Sigmoid colon (tissue), 7 donors: ENCODE measurements around the gene ABI3BP. TPM values are rescaled to one million over a fixed set of nuclear protein-coding genes. Genes with fewer than 3 reads are reported as not detected.

Experiments
- DNase-seq: peaks from one replicate; pipeline ENCODE4 v3.0.0-alpha.2; 2019
- H3K27ac ChIP-seq, 4 donors: fragments of 200-600 bp; sonication (generic); one replicate each; pipeline ENCODE4 v1.5.1; 2016 to 2019; ENCODE audit warnings: mild to moderate bottlenecking in 1 of 4
- H3K27me3 ChIP-seq, 3 donors: fragments of 200-600 bp; sonication (generic); one replicate each; pipeline ENCODE4 v1.5.1; 2019; ENCODE audit warnings: mild to moderate bottlenecking in 1 of 3
- H3K36me3 ChIP-seq, 4 donors: fragments of 200-600 bp; sonication (generic); one replicate each; pipeline ENCODE4 v1.5.1; 2016 to 2019
- H3K4me1 ChIP-seq, 4 donors: fragments of 200-600 bp; sonication (generic); one replicate each; pipeline ENCODE4 v1.5.1; 2017 to 2019
- H3K4me3 ChIP-seq, 4 donors: fragments of 200-600 bp; sonication (generic); one replicate each; pipeline ENCODE4 v1.5.1; 2017 to 2019; ENCODE audit warnings: mild to moderate bottlenecking in 2 of 4, moderate library complexity in 1 of 4
- H3K9me3 ChIP-seq, 4 donors: fragments of 200-600 bp in 3 of 4; sonication (generic) in 3 of 4; one replicate each; pipeline versions ENCODE4 v1.5.1 to v1.6.1; 2013 to 2019
- CTCF ChIP-seq, 4 experiments: fragments of 450-650 bp in 3 of 4; fragments of 200-600 bp in 1 of 4; IDR thresholded peaks; one replicate each; pipeline ENCODE4 v1.5.1; 2016 to 2019; ENCODE audit warnings: antibody characterized with exemption in 4 of 4, mild to moderate bottlenecking in 3 of 4, moderate library complexity in 2 of 4
- EP300 ChIP-seq, 4 donors: sonication (generic); formaldehyde crosslinking; IDR thresholded peaks; one replicate each; pipeline ENCODE4 v1.6.1; 2017; ENCODE audit warnings: antibody characterized with exemption in 4 of 4
- POLR2A ChIP-seq, 2 donors: fragments of 450-650 bp; IDR thresholded peaks; one replicate each; pipeline ENCODE4 v1.6.1; 2016; ENCODE audit warnings: antibody characterized with exemption in 2 of 2, mild to moderate bottlenecking in 2 of 2, moderate library complexity in 2 of 2
- POLR2AphosphoS5 ChIP-seq, 4 donors: sonication (generic); formaldehyde crosslinking; IDR thresholded peaks; one replicate each; pipeline ENCODE4 v1.6.1; 2017; ENCODE audit warnings: antibody characterized with exemption in 4 of 4
- WGBS, 2 donors: extraction: QIAGEN DNeasy Blood & Tissue Kit; methylation state at CpG; one replicate each; pipeline ENCODE4 v1.1.7; 2013; 5-methylcytosine and 5-hydroxymethylcytosine counted together
- intact Hi-C: fragments of 100-400 bp; cut with DNase I; formaldehyde crosslinking; loops from one replicate; pipeline ENCODE4 v1.15.1; 2023
- polyA plus RNA-seq, 3 donors: library from polyadenylated mRNA; stranded (reverse); fragments of 200-250 nt; gene quantifications; one replicate each; pipeline ENCODE4 v1.2.3, GENCODE V29; 2013
- total RNA-seq, 4 donors: library from RNA; depleted of rRNA; stranded (reverse); fragments of >200 nt; gene quantifications; one replicate each; pipeline ENCODE4 v1.1.0, GENCODE V29; 2016
- donor health status: healthy with polysubstance abuse.
- donor health status: Bipolar disorder and iron deficiency.
- donor health status: healthy.

Gene ABI3BP
- total and polyA plus RNA-seq, 7 donors, result 1.2 to 177 (median 30.4) TPM

GRCh38 chr3:100880072-100880471 lies 113.1 kb downstream of the ABI3BP start:
- intact Hi-C loops, result no loop called here
- no peak for DNase-seq
- Histone ChIP-seq H3K36me3 (no peaks in the 10 kb centered on the region), H3K9me3 (no peaks in the 10 kb centered on the region), H3K27me3 (no peaks in the 10 kb centered on the region), H3K4me1 (peaks cover 0 to 6% (median 3%) of the 10 kb centered on the region in 4 donors), H3K27ac (peak overlapping the region; percentile 21 to 48 (median 26)), H3K4me3 (no peak overlapping the region)
- WGBS, 2 donors, result 73 to 74% methylated on average over 7 of the region's 7 CpGs
- TF ChIP-seq POLR2A (IDR thresholded peaks at IDR 0.05) (no peak), CTCF (IDR thresholded peaks at IDR 0.05) (no peak), EP300 (IDR thresholded peaks at IDR 0.05) (no peak), POLR2AphosphoS5 (IDR thresholded peaks at IDR 0.05) (peak in 1 of 4 donors; percentile 12)

GRCh38 chr3:100879195-100879810 lies 113.9 kb downstream of the ABI3BP start:
- no peak for DNase-seq
- Histone ChIP-seq H3K36me3 (no peaks in the 10 kb centered on the region), H3K4me1 (peaks cover 0 to 8% (median 3%) of the 10 kb centered on the region in 4 donors), H3K9me3 (no peaks in the 10 kb centered on the region), H3K27me3 (no peaks in the 10 kb centered on the region), H3K4me3 (no peak overlapping the region), H3K27ac (peak overlapping the region; percentile 21 to 48 (median 26))
- TF ChIP-seq POLR2AphosphoS5 (IDR thresholded peaks at IDR 0.05) (peak in 1 of 4 donors; percentile 24), CTCF (IDR thresholded peaks at IDR 0.05) (no peak)
- WGBS, 2 donors, result 70 to 80% methylated on average over 4 of the region's 4 CpGs
- intact Hi-C loops, result no loop called here

- H3K27ac ChIP-seq, result no peak overlapping the region
- 77 to 84% methylated on average over 2 of the region's 2 CpGs for WGBS, 2 donors
Observed at GRCh38 chr3:100877286-100877685, 115.9 kb downstream of the ABI3BP start.

GRCh38 chr3:100875239-100875638 lies 118.0 kb downstream of the ABI3BP start:
- Histone ChIP-seq H3K27me3 (no peaks in the 10 kb centered on the region), H3K36me3 (peaks cover 0 to 4% (median 0%) of the 10 kb centered on the region in 4 donors), H3K9me3 (no peaks in the 10 kb centered on the region), H3K4me1 (peaks cover 0 to 8% (median 3%) of the 10 kb centered on the region in 4 donors), H3K27ac (no peak overlapping the region), H3K4me3 (no peak overlapping the region)
- DNase-seq, result no peak
- TF ChIP-seq CTCF (IDR thresholded peaks at IDR 0.05), result no peak
- TF ChIP-seq POLR2A (IDR thresholded peaks at IDR 0.05), result no peak
- TF ChIP-seq POLR2AphosphoS5 (IDR thresholded peaks at IDR 0.05), result no peak
- intact Hi-C loops, result no loop called here
- 4 to 25% methylated on average over 5 of the region's 5 CpGs for WGBS, 2 donors

More at GRCh38 chr3:100877286-100877685, 115.9 kb downstream of the ABI3BP start:
- intact Hi-C loops, result no loop called here
- H3K9me3 ChIP-seq, result no peaks in the 10 kb centered on the region
- no peak overlapping the region for H3K4me3 ChIP-seq
- H3K27me3 ChIP-seq, result no peaks in the 10 kb centered on the region
- no peak for TF ChIP-seq POLR2A (IDR thresholded peaks at IDR 0.05)
- no peak for TF ChIP-seq CTCF (IDR thresholded peaks at IDR 0.05)
- no peak for TF ChIP-seq EP300 (IDR thresholded peaks at IDR 0.05)
- no peak for TF ChIP-seq POLR2AphosphoS5 (IDR thresholded peaks at IDR 0.05)
- H3K36me3 ChIP-seq, result no peaks in the 10 kb centered on the region
- no peak for DNase-seq
- H3K4me1 ChIP-seq, result peaks cover 0 to 8% (median 3%) of the 10 kb centered on the region in 4 donors

GRCh38 chr3:100873611-100874010 lies 119.6 kb downstream of the ABI3BP start:
- TF ChIP-seq EP300 (IDR thresholded peaks at IDR 0.05) (no peak), POLR2A (IDR thresholded peaks at IDR 0.05) (no peak), CTCF (IDR thresholded peaks at IDR 0.05) (no peak), POLR2AphosphoS5 (IDR thresholded peaks at IDR 0.05) (no peak)
- 79 to 90% methylated on average over 3 of the region's 3 CpGs for WGBS, 2 donors
- intact Hi-C loops, result no loop called here

More at GRCh38 chr3:100873611-100874010, 119.6 kb downstream of the ABI3BP start:
- Histone ChIP-seq H3K36me3 (peaks cover 0 to 4% (median 0%) of the 10 kb centered on the region in 4 donors), H3K4me1 (peaks cover 0 to 8% (median 0%) of the 10 kb centered on the region in 4 donors), H3K4me3 (no peak overlapping the region), H3K27ac (no peak overlapping the region), H3K9me3 (no peaks in the 10 kb centered on the region), H3K27me3 (no peaks in the 10 kb centered on the region)
- no peak for DNase-seq
